ENCODE results near the gene PPP1R12B.
"Not testable (repeated sequence)": the region's sequence is repeated elsewhere in the genome, so short reads cannot be mapped to it uniquely, and the experiment has no call there.

The PPP1R12B gene

GRCh38 chr1:202588503-202589189 lies 240.1 kb downstream of the PPP1R12B start:
- no peak for FAIRE-seq

GRCh38 chr1:202589190-202589930 lies 240.9 kb downstream of the PPP1R12B start:
- no peak for FAIRE-seq

GRCh38 chr1:202590126-202590525 lies 241.6 kb downstream of the PPP1R12B start:
- FAIRE-seq, result no peak

DNA sequence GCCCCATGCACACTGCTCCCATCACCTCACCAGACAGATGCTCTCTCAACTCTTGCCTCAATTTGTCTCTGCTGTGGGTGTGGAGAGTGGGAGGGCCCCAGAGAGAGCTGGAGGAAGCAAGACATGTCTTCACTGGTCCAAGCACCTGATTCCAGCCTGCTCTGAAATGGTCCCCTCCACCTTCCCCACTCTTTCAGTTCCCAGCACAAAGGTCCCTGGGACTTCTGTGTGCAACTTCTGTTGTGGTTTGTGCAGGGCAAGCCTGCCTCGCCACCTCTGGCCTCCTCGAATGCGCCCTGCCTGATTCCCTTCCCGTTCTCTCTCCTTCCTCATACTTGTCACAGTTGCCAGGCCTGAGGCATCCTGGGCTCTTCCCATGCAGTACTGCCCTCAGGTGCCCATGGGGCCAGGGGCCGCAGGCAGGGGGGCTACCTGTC lies 242.5 kb downstream of the PPP1R12B start:
- no peak for FAIRE-seq

- no peak for FAIRE-seq
Observed at GRCh38 chr1:202591515-202591914, 243.0 kb downstream of the PPP1R12B start.

DNA sequence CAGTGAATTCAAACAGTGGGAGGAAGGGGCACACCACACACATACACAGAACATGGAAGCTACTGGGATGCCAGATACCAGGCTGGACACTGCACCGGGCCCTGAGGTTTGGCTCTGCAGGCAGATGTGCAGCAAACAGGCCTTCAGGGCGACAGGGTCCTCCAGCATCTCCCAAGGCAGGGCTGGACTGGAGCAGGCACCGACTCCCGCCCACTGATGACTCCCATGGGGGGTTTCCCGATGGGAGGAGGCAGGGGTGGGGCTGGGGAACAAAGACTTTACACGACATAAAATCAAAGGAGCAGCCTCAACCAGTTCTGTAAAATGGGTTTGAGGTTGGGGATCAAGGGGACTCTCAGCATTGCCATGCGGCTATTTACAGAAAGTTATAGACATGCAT lies 243.6 kb downstream of the PPP1R12B start:
- FAIRE-seq, result no peak

- no peak for FAIRE-seq
Observed at GRCh38 chr1:202593845-202594244, 245.3 kb downstream of the PPP1R12B start.

- FAIRE-seq, result no peak
Observed at GRCh38 chr1:202596638-202597037, 248.1 kb downstream of the PPP1R12B start.

GRCh38 chr1:202597090-202597761 lies 248.7 kb downstream of the PPP1R12B start:
- no peak for FAIRE-seq

- no peak for FAIRE-seq
Observed at GRCh38 chr1:202599669-202600431, 251.4 kb downstream of the PPP1R12B start.

GRCh38 chr1:202600432-202601041 lies 252.0 kb downstream of the PPP1R12B start:
- FAIRE-seq, result no peak

GRCh38 chr1:202603435-202603834 lies 254.9 kb downstream of the PPP1R12B start:
- no peak for FAIRE-seq

DNA sequence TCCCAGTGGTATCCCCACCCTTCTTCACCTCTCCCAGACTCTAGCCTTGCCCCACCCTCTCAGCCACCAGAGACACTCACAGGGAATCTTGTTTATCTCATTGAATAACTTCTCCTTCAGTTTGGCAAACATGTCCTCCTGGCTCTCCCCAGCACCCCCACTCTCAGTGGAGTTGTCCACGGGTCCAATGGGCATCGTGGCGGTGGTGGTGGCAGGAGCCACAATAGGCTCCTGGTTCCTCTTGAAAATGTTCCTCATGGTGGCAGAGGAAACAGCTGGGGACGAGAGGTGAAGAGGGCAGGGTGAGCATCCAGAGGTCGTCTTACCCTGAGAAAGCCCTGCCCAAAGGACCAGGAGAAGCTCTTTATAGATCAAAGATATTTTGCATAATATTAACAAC lies 257.0 kb downstream of the PPP1R12B start:
- FAIRE-seq, result no peak

- FAIRE-seq, result not testable (repeated sequence)
Observed at GRCh38 chr1:202612036-202612435, 263.5 kb downstream of the PPP1R12B start.

DNA sequence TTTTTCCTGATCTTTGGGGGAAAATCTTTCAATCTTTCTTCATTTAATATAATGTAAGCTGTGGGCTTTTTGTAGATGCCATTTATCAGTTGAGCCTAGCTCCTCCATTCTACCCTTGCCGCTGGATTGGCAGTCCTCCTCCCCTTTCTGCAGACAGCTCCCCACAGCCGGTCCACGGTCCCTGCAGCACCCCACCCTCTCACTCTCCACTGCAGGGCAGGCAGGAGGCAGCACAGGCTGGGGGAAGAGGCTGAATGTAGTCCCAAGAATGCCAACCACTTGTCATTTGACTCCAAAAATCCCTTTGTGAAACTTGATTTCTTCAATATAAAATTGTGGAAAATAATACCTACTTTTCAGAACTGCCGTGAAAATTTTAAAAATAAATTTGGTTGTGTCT lies 265.1 kb downstream of the PPP1R12B start:
- no peak for FAIRE-seq

GRCh38 chr1:202614363-202615207 lies 266.1 kb downstream of the PPP1R12B start:
- FAIRE-seq, result not testable (repeated sequence)

GRCh38 chr1:202615208-202615500 lies 266.7 kb downstream of the PPP1R12B start:
- FAIRE-seq, result not testable (repeated sequence)

- no peak for FAIRE-seq
Observed at GRCh38 chr1:202615501-202616354, 267.2 kb downstream of the PPP1R12B start.

DNA sequence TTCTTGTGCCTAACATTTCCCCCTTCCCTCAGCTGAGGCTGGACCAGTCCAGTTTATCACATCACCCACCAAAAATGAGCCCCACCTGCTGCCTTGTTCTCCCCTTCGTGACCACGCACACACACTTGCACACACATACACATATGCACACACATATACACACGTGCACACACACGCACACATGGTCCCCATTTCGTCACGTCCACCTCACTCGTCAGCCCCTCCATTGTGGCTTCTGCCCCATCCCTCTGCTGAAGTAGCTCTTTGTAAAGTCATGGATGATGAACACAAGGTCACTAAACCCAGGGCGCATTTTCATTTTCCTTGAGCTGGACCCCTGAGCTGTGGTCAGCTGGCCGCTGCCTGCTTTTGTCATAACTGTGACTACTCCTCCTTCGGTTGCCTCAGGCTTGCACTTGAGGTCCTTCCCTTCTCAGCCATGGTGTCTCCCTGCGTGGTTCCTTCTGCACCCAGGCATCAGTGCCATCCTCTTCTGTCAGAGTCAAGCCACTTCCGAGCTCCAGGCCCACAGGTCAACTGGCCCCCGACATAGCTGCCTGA lies 267.9 kb downstream of the PPP1R12B start:
- FAIRE-seq, result no peak

GRCh38 chr1:202619012-202619411 lies 270.5 kb downstream of the PPP1R12B start:
- not testable (repeated sequence) for FAIRE-seq

Data from G401.6 (cell line).